Left renal pelvis (tissue), 4 donors: ENCODE data around the gene PPP4R1. TPM values are rescaled to one million over a fixed set of nuclear protein-coding genes. Genes with fewer than 3 reads are reported as not detected.
"Not testable (repeated sequence)": the region's sequence is repeated elsewhere in the genome, so short reads cannot be mapped to it uniquely, and the experiment has no call there.

Source experiments
- DNase-seq, 4 donors: peaks; one replicate each; pipeline ENCODE4 v3.0.0-alpha.2; 2013; ENCODE audit warnings: low read depth in 4 of 4, low spot score in 3 of 4
- polyA plus RNA-seq, 4 donors: library from polyadenylated mRNA; unstranded; fragments of 120-200 nt; gene quantifications; one replicate each; pipeline ENCODE4 v1.2.1, GENCODE V29; 2013; ENCODE audit not compliant: insufficient read length in 4 of 4

PPP4R1 gene
- 10 to 100 TPM; 82.0 to 98.0 (median 93.1) TPM for polyA plus RNA-seq

- DNase-seq = peak in 3 of 4 donors; percentile 31 to 59 (median 53)
Measured at GRCh38 chr18:9614401-9615279, at the start of gene PPP4R1. TSS of gene PPP4R1 (minus strand) at chr18:9614559. CDS start at chr18:9614484, 75 bp downstream.

GRCh38 chr18:9663377-9663776 lies 49.0 kb upstream of the PPP4R1 start:
- DNase-seq = no peak

- DNase-seq = no peak
Measured at GRCh38 chr18:9661564-9661963, 47.2 kb upstream of the PPP4R1 start.

- DNase-seq = no peak
Measured at GRCh38 chr18:9659499-9660375, 45.4 kb upstream of the PPP4R1 start.

GRCh38 chr18:9658087-9658641 lies 43.8 kb upstream of the PPP4R1 start:
- no peak for DNase-seq

- DNase-seq = no peak
Measured at GRCh38 chr18:9655232-9655767, 40.9 kb upstream of the PPP4R1 start.

GRCh38 chr18:9653390-9653789 lies 39.0 kb upstream of the PPP4R1 start:
- no peak for DNase-seq

- DNase-seq = no peak
Measured at GRCh38 chr18:9649164-9649540, 34.8 kb upstream of the PPP4R1 start.

- DNase-seq = no peak
Measured at GRCh38 chr18:9648431-9649163, 34.2 kb upstream of the PPP4R1 start.

GRCh38 chr18:9647496-9648323 lies 33.4 kb upstream of the PPP4R1 start:
- no peak for DNase-seq

- DNase-seq = peak; percentile 62 to 85 (median 74)
Measured at GRCh38 chr18:9643549-9643948, 29.2 kb upstream of the PPP4R1 start.

- no peak for DNase-seq
Measured at GRCh38 chr18:9642799-9643462, 28.6 kb upstream of the PPP4R1 start.

- not testable (repeated sequence) for DNase-seq
Measured at GRCh38 chr18:9641081-9641480, 26.7 kb upstream of the PPP4R1 start.

GRCh38 chr18:9638886-9639285 lies 24.5 kb upstream of the PPP4R1 start:
- no peak for DNase-seq

GRCh38 chr18:9637036-9637767 lies 22.8 kb upstream of the PPP4R1 start:
- no peak for DNase-seq

- no peak for DNase-seq
Measured at GRCh38 chr18:9634856-9635255, 20.5 kb upstream of the PPP4R1 start.

GRCh38 chr18:9631814-9632496 lies 17.6 kb upstream of the PPP4R1 start:
- DNase-seq = no peak
